Duodenal mucosa (tissue), 2 donors: ENCODE results near the gene FRMD3.

Source experiments
- H3K27ac ChIP-seq: one replicate; pipeline ENCODE4 v1.7.0; 2013; ENCODE audit warnings: low read depth, low read length
- H3K27me3 ChIP-seq, 2 donors: one replicate each; pipeline ENCODE4 v1.7.0; 2013; ENCODE audit warnings: low read length in 2 of 2, control low read depth in 1 of 2; ENCODE audit not compliant: insufficient read depth in 2 of 2, control insufficient read depth in 1 of 2
- H3K36me3 ChIP-seq, 2 donors: one replicate each; pipeline ENCODE4 v1.7.0; 2013; ENCODE audit warnings: low read length in 2 of 2, control low read depth in 1 of 2; ENCODE audit not compliant: insufficient read depth in 2 of 2, control insufficient read depth in 1 of 2
- H3K4me1 ChIP-seq, 2 donors: one replicate each; pipeline ENCODE4 v1.7.0; 2013; ENCODE audit warnings: low read length in 2 of 2, control low read depth in 1 of 2; ENCODE audit not compliant: insufficient read depth in 2 of 2, control insufficient read depth in 1 of 2
- H3K4me3 ChIP-seq, 2 donors: one replicate each; pipeline ENCODE4 v1.7.0; 2013; ENCODE audit warnings: low read length in 2 of 2, low read depth in 1 of 2
- H3K9ac ChIP-seq, 2 donors: one replicate each; pipeline ENCODE4 v1.7.0; 2013; ENCODE audit warnings: low read length in 2 of 2, low read depth in 1 of 2
- H3K9me3 ChIP-seq, 2 donors: one replicate each; pipeline ENCODE4 v1.7.0; 2013; ENCODE audit warnings: low read length in 2 of 2, control low read depth in 1 of 2; ENCODE audit not compliant: control insufficient read depth in 1 of 2

The FRMD3 gene

GRCh38 chr9:83218411-83219090 is 319.6 kb downstream of the FRMD3 start:
- H3K4me3 ChIP-seq: no peak overlapping the region
- no peak overlapping the region for H3K9ac ChIP-seq
- peaks cover 0 to 5% of the 10 kb centered on the region in 2 donors for H3K4me1 ChIP-seq
- H3K27ac ChIP-seq: no peak overlapping the region
- no peaks in the 10 kb centered on the region for H3K9me3 ChIP-seq
- no peaks in the 10 kb centered on the region for H3K27me3 ChIP-seq
- no peaks in the 10 kb centered on the region for H3K36me3 ChIP-seq

DNA sequence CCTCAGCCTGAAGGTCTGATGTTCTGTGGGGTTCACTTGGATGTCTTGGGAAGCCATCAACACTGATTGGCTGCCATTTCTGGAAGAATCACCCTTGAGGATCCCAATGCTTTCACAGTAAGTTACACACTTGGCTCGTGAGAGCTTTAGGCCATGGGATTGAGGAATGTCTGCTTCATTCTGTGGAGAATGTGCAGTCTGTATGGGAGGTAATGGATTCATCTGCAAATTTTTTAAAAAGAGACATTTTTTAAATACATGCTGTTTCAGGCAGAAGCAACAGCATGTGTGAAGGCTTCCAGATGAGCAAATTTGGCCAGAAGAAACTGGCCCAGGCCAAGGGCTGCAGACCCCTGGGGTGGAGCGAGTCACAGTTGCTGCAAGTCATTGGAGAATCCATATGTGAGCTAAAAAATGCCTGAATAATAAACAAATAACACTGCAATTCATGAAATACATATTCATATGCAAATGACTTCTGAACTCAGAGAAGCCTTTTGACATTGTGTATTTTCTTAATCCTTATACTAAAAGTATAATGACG is 328.9 kb downstream of the FRMD3 start:
- no peaks in the 10 kb centered on the region for H3K36me3 ChIP-seq
- H3K9me3 ChIP-seq: no peaks in the 10 kb centered on the region
- H3K4me1 ChIP-seq: peaks cover 0 to 6% of the 10 kb centered on the region in 2 donors
- H3K27ac ChIP-seq: no peak overlapping the region
- H3K27me3 ChIP-seq: peaks cover 0 to 5% of the 10 kb centered on the region in 2 donors
- no peak overlapping the region for H3K9ac ChIP-seq
- no peak overlapping the region for H3K4me3 ChIP-seq

DNA sequence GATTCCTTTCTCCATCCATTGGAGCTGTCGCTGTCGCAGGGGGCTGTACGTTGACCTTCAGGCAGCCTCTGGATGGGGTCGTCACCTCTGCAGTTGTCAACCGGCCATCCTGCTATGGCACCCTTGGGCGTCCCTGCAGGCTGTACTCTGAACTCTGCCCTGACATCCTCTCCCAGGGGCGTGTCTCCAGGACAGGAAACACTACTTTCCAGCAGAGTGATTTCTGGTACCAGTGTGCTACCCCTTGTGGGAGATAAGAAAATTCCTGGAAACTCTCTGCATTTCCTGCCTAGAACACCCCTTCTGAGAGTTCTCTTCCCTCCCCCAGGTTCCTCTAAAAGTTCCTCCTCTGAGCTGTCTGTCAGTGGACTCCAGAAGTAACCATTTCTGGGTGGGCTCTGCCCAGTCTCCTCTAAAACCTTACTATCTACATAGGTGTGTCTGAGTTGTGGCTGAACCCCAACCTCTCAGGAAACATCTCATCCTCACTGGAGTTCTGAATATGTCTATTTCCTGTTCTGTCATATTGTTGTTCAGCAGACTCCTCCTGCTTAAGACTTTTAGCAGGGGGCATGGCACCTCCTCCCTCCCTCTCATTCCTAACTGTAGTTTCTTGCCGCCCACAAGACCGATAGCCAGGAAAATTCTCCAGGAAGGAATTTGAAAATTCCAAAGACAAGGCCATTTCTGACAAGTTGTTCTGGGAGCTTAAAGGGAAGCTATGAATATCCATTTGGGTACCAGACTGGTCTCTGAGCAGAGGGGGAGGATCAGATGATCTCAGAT is 329.9 kb downstream of the FRMD3 start:
- Histone ChIP-seq H3K9ac (no peak overlapping the region), H3K36me3 (no peaks in the 10 kb centered on the region), H3K27ac (no peak overlapping the region), H3K4me1 (peaks cover 0 to 6% of the 10 kb centered on the region in 2 donors), H3K9me3 (no peaks in the 10 kb centered on the region), H3K27me3 (peaks cover 0 to 5% of the 10 kb centered on the region in 2 donors), H3K4me3 (no peak overlapping the region)

DNA sequence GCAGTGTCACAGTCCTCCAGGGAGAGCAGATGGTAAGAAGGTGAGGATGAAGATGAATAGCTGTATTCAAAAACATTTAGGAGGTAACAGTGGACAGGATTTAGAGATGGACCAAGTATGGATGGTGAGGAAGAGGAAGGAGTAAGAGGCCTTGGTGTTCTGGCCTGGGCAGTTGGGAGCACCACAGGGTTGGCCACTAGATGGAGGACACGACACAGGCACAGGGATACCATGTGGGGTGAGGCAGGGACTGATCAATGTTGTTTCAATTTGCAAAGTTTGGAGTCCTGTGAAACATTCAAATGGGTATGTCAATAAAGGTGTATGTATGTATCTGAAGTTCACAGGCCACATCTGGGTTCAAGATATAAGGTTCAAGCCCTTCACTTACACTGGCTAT is 334.2 kb downstream of the FRMD3 start:
- no peaks in the 10 kb centered on the region for H3K36me3 ChIP-seq
- H3K9me3 ChIP-seq: no peaks in the 10 kb centered on the region
- no peak overlapping the region for H3K27ac ChIP-seq
- peaks cover 0 to 6% of the 10 kb centered on the region in 2 donors for H3K4me1 ChIP-seq
- H3K9ac ChIP-seq: no peak overlapping the region
- H3K27me3 ChIP-seq: peaks cover 0 to 2% of the 10 kb centered on the region in 2 donors
- no peak overlapping the region for H3K4me3 ChIP-seq

DNA sequence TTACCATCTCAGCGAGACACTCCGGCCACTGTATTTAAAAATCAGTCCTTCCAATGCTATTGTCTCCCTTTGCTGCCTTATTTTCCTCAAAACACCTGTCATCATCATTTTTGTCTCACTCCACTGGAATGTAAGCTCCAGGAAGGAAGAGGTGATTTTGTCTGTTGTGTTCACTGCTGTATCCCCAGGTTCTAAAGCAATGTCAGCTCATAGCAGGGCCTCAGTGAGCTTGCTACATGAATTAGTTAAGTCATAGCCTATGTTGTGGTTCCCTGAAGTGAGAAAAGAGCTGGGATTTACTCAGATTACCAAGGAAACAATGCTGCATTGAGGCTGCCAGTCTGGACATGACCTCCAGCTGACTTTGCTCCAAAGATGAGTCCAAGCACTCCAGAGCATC is 337.7 kb downstream of the FRMD3 start:
- Histone ChIP-seq H3K4me3 (no peak overlapping the region), H3K9ac (no peak overlapping the region), H3K4me1 (no peaks in the 10 kb centered on the region), H3K27ac (no peak overlapping the region), H3K36me3 (no peaks in the 10 kb centered on the region), H3K27me3 (peaks cover 0 to 2% of the 10 kb centered on the region in 2 donors), H3K9me3 (no peaks in the 10 kb centered on the region)

GRCh38 chr9:83199832-83200231 is 338.4 kb downstream of the FRMD3 start:
- Histone ChIP-seq H3K36me3 (no peaks in the 10 kb centered on the region), H3K4me1 (no peaks in the 10 kb centered on the region), H3K9me3 (no peaks in the 10 kb centered on the region), H3K27me3 (peaks cover 0 to 2% of the 10 kb centered on the region in 2 donors), H3K4me3 (no peak overlapping the region), H3K27ac (no peak overlapping the region), H3K9ac (no peak overlapping the region)

- no peak overlapping the region for H3K27ac ChIP-seq
- no peaks in the 10 kb centered on the region for H3K9me3 ChIP-seq
- H3K36me3 ChIP-seq: no peaks in the 10 kb centered on the region
- H3K9ac ChIP-seq: no peak overlapping the region
- no peak overlapping the region for H3K4me3 ChIP-seq
- peaks cover 0 to 2% of the 10 kb centered on the region in 2 donors for H3K27me3 ChIP-seq
- H3K4me1 ChIP-seq: no peaks in the 10 kb centered on the region
Observed at GRCh38 chr9:83199240-83199639, 339.0 kb downstream of the FRMD3 start.

DNA sequence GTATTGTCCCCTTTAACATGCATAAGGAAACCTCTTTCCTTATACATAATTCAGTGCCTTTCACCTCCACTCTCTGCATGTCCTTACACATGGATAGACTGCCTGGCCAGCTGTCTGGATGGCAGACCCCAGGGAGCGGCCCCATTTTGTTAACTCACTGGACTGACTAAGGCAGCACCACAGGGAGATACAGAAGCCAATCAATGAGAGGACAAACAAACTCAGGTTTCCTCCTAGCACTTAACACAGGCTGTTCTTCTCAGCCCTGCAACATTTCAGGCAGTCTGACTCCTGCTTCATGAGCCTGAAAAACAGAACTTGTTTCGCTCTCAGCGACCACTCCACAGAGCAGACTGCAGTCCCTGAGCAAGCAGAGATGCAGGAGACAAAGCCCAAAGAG is 339.8 kb downstream of the FRMD3 start:
- Histone ChIP-seq H3K36me3 (no peaks in the 10 kb centered on the region), H3K27me3 (peaks cover 0 to 2% of the 10 kb centered on the region in 2 donors), H3K9ac (no peak overlapping the region), H3K27ac (no peak overlapping the region), H3K4me1 (no peaks in the 10 kb centered on the region), H3K4me3 (no peak overlapping the region), H3K9me3 (no peaks in the 10 kb centered on the region)

GRCh38 chr9:83197591-83197990 is 340.6 kb downstream of the FRMD3 start:
- no peaks in the 10 kb centered on the region for H3K9me3 ChIP-seq
- no peaks in the 10 kb centered on the region for H3K4me1 ChIP-seq
- no peak overlapping the region for H3K27ac ChIP-seq
- no peak overlapping the region for H3K4me3 ChIP-seq
- no peaks in the 10 kb centered on the region for H3K36me3 ChIP-seq
- peaks cover 0 to 2% of the 10 kb centered on the region in 2 donors for H3K27me3 ChIP-seq
- H3K9ac ChIP-seq: no peak overlapping the region

GRCh38 chr9:83196946-83197345 is 341.3 kb downstream of the FRMD3 start:
- Histone ChIP-seq H3K36me3 (no peaks in the 10 kb centered on the region), H3K4me1 (no peaks in the 10 kb centered on the region), H3K27me3 (peaks cover 0 to 2% of the 10 kb centered on the region in 2 donors), H3K9ac (no peak overlapping the region), H3K4me3 (no peak overlapping the region), H3K27ac (no peak overlapping the region), H3K9me3 (no peaks in the 10 kb centered on the region)
